Measurements from ENCODE around the gene MGAM2.

The MGAM2 gene

GRCh38 chr7:142125256-142125955, 13.9 kb downstream of the MGAM2 start:
- Mint-ChIP-seq H3K4me1 (no peaks in the 10 kb centered on the region), H3K27ac (no peak overlapping the region), H3K27me3 (ENCODE audit: low read depth, poor library complexity) (peaks cover 5% of the 10 kb centered on the region), H3K9me3 (no peaks in the 10 kb centered on the region), H3K36me3 (ENCODE audit: low read depth) (no peaks in the 10 kb centered on the region), H3K4me3 (no peak overlapping the region)
- DNase-seq = no peak
- TF ChIP-seq CTCF (IDR thresholded peaks at IDR 0.05) = no peak

- Mint-ChIP-seq H3K36me3 (ENCODE audit: low read depth) (no peaks in the 10 kb centered on the region), H3K4me3 (no peak overlapping the region), H3K4me1 (no peaks in the 10 kb centered on the region), H3K27ac (no peak overlapping the region), H3K27me3 (ENCODE audit: low read depth, poor library complexity) (no peaks in the 10 kb centered on the region), H3K9me3 (no peaks in the 10 kb centered on the region)
- no peak for TF ChIP-seq CTCF (IDR thresholded peaks at IDR 0.05)
- no peak for DNase-seq
Measured at GRCh38 chr7:142130267-142130666, 18.7 kb downstream of the MGAM2 start.

DNA sequence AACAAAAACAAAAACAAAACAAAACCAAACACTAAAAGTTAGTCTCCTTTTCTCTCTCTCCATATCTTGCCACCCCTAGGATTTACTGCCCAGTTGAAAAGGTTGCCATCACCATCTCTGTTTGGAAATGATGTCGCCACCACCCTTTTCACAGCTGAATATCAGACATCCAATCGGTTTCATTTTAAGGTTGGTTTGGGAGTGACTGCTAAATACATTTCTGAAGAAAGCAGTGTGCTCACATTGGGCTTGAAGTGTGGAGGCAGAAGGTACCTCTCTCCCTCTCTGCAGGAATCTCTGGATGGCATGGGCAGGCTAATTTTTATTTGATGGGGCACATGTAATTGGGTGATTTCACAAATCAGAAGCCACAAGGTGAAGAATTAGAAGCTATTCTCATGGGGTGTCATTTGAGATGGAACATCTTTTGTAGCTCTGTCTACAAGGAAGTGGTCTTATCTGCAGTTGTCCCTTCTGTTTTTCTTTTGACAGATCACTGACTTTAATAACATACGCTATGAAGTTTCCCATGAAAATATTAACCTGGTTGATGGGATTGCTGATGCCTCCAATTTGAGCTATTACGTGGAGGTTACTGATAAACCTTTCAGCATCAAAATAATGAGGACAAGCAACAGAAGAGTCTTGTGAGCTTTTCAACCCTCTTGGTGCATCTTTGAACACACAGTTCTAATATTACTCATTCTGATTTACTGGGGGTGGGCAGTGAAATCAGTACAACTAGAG, 20.1 kb downstream of the MGAM2 start:
- peaks cover 4% of the 10 kb centered on the region for H3K27me3 Mint-ChIP-seq (ENCODE audit: low read depth, poor library complexity)
- DNase-seq = no peak
- no peaks in the 10 kb centered on the region for H3K36me3 Mint-ChIP-seq (ENCODE audit: low read depth)
- no peaks in the 10 kb centered on the region for H3K9me3 Mint-ChIP-seq
- no peak overlapping the region for H3K4me3 Mint-ChIP-seq
- no peak for TF ChIP-seq CTCF (IDR thresholded peaks at IDR 0.05)
- no peak overlapping the region for H3K27ac Mint-ChIP-seq
- H3K4me1 Mint-ChIP-seq = no peaks in the 10 kb centered on the region

GRCh38 chr7:142133731-142134148, 22.2 kb downstream of the MGAM2 start:
- Mint-ChIP-seq H3K4me3 (no peak overlapping the region), H3K9me3 (no peaks in the 10 kb centered on the region), H3K27ac (no peak overlapping the region), H3K36me3 (ENCODE audit: low read depth) (no peaks in the 10 kb centered on the region), H3K4me1 (no peaks in the 10 kb centered on the region), H3K27me3 (ENCODE audit: low read depth, poor library complexity) (peaks cover 4% of the 10 kb centered on the region)
- TF ChIP-seq CTCF (IDR thresholded peaks at IDR 0.05) = no peak
- no peak for DNase-seq

- Mint-ChIP-seq H3K27me3 (ENCODE audit: low read depth, poor library complexity) (peaks cover 4% of the 10 kb centered on the region), H3K4me1 (no peaks in the 10 kb centered on the region), H3K27ac (no peak overlapping the region), H3K36me3 (ENCODE audit: low read depth) (no peaks in the 10 kb centered on the region), H3K9me3 (no peaks in the 10 kb centered on the region), H3K4me3 (no peak overlapping the region)
- DNase-seq = no peak
- no peak for TF ChIP-seq CTCF (IDR thresholded peaks at IDR 0.05)
Measured at GRCh38 chr7:142134909-142135308, 23.4 kb downstream of the MGAM2 start.
